IMR-90 (cell line): ENCODE measurements around the gene PSMD11. TPM values are rescaled to one million over a fixed set of nuclear protein-coding genes. Genes with fewer than 3 reads are reported as not detected.

Experiments
- ATAC-seq: fragments of 200-7000 bp; cut with Tn5 transposase; 2 replicates; pipeline ENCODE4 v1.9.1; 2020; ENCODE audit warnings: low read depth, mild to moderate bottlenecking, moderate library complexity
- BruUV-seq: library from RNA; stranded (reverse); fragments of 400-500 nt; replicated peaks from 2 replicates; lab custom pipeline; 2021; lab: Mats Ljungman, UMichigan
- CTCF ChIA-PET: fragments of 300-600 bp; formaldehyde crosslinking; extraction: SDS; loops from one replicate; lab custom pipeline; 2021; ENCODE audit warnings: antibody characterized with exemption; lab: Yijun Ruan, JAX
- POLR2A ChIA-PET: fragments of 300-600 bp; sonication (Branson Sonifier 250); formaldehyde crosslinking; loops from one replicate; lab custom pipeline; 2022; ENCODE audit warnings: antibody characterized with exemption; ENCODE audit not compliant: unreplicated experiment; lab: Charles Lee
- DNase-seq: peaks from one replicate; pipeline ENCODE4 v3.0.0; 2013
- H2AFZ ChIP-seq: replicated peaks from 2 replicates; pipeline ENCODE3; 2013; ENCODE audit warnings: low read length, mild to moderate bottlenecking; ENCODE audit not compliant: poor library complexity
- H2AK5ac ChIP-seq: 2 replicates; pipeline ENCODE4 v1.6.1; 2013; ENCODE audit warnings: low read depth, low read length, inconsistent platforms
- H2AK9ac ChIP-seq: replicated peaks from 2 replicates; pipeline ENCODE3; 2013; ENCODE audit warnings: mild to moderate bottlenecking, low read depth, low read length, moderate library complexity; ENCODE audit not compliant: poor library complexity
- H2BK120ac ChIP-seq: 2 replicates; pipeline ENCODE4 v1.6.1; 2013; ENCODE audit warnings: low read depth, low read length, inconsistent platforms
- H2BK15ac ChIP-seq: 3 replicates; pipeline ENCODE4 v1.6.1; 2013; ENCODE audit warnings: low read depth, low read length, inconsistent platforms
- H2BK20ac ChIP-seq: 2 replicates; pipeline ENCODE4 v1.6.1; 2013; ENCODE audit warnings: low read depth, mild to moderate bottlenecking, inconsistent platforms, low read length, moderate library complexity
- H2BK5ac ChIP-seq: 2 replicates; pipeline ENCODE4 v1.6.1; 2013; ENCODE audit warnings: mild to moderate bottlenecking, low read depth, low read length, inconsistent platforms; ENCODE audit not compliant: poor library complexity, severe bottlenecking
- H3K14ac ChIP-seq: replicated peaks from 2 replicates; pipeline ENCODE4 v1.6.1; 2013; ENCODE audit warnings: low read depth, low read length, inconsistent platforms
- H3K18ac ChIP-seq: 2 replicates; pipeline ENCODE4 v1.6.1; 2013; ENCODE audit warnings: low read depth, low read length, control low read depth
- H3K23ac ChIP-seq: 2 replicates; pipeline ENCODE4 v1.6.1; 2013; ENCODE audit warnings: low read depth, low read length, inconsistent platforms
- H3K27ac ChIP-seq: 2 replicates; pipeline ENCODE4 v1.5.1; 2013; ENCODE audit warnings: mild to moderate bottlenecking, control low read depth, low read length; ENCODE audit not compliant: insufficient read depth
- H3K27me3 ChIP-seq: 2 replicates; pipeline ENCODE4 v1.6.1; 2013; ENCODE audit warnings: low read length; ENCODE audit not compliant: control insufficient read depth, insufficient read depth
- H3K36me3 ChIP-seq: 2 replicates; pipeline ENCODE4 v1.6.1; 2013; ENCODE audit warnings: low read length, mixed read lengths; ENCODE audit not compliant: control insufficient read depth, insufficient read depth
- H3K4ac ChIP-seq: 2 replicates; pipeline ENCODE4 v1.6.1; 2013; ENCODE audit warnings: low read depth, low read length, inconsistent platforms
- H3K4me1 ChIP-seq: 2 replicates; pipeline ENCODE4 v1.6.1; 2013; ENCODE audit warnings: low read length, mixed read lengths; ENCODE audit not compliant: control insufficient read depth, insufficient read depth
- H3K4me2 ChIP-seq: 2 replicates; pipeline ENCODE4 v1.6.1; 2013; ENCODE audit warnings: low read depth, mild to moderate bottlenecking, control low read depth, low read length, moderate library complexity
- H3K4me3 ChIP-seq: 2 replicates; pipeline ENCODE4 v1.5.1; 2013; ENCODE audit warnings: low read depth, mild to moderate bottlenecking, control low read depth, low read length, moderate library complexity; ENCODE audit not compliant: insufficient read depth
- H3K56ac ChIP-seq: 2 replicates; pipeline ENCODE4 v1.6.1; 2013; ENCODE audit warnings: low read length, inconsistent platforms; ENCODE audit not compliant: insufficient read depth; ENCODE audit errors: extremely low read depth
- H3K79me1 ChIP-seq, 2 experiments: 2 replicates each; pipeline ENCODE4 v1.6.1; 2013; ENCODE audit warnings: low read length in 2 of 2, inconsistent platforms in 1 of 2, low read depth in 1 of 2
- H3K9ac ChIP-seq: 2 replicates; pipeline ENCODE4 v1.6.1; 2013; ENCODE audit warnings: low read depth, low read length, control low read depth
- H3K9me1 ChIP-seq: 2 replicates; pipeline ENCODE4 v1.6.1; 2013; ENCODE audit warnings: low read length, inconsistent platforms; ENCODE audit not compliant: insufficient read depth
- H3K9me3 ChIP-seq: 2 replicates; pipeline ENCODE4 v1.6.1; 2013; ENCODE audit warnings: low read length; ENCODE audit not compliant: control insufficient read depth, insufficient read depth
- H4K20me1 ChIP-seq: 2 replicates; pipeline ENCODE4 v1.6.1; 2013; ENCODE audit warnings: low read length, inconsistent platforms; ENCODE audit not compliant: insufficient read depth
- H4K5ac ChIP-seq: 2 replicates; pipeline ENCODE4 v1.6.1; 2013; ENCODE audit warnings: mild to moderate bottlenecking, low read depth, low read length, control low read depth
- H4K8ac ChIP-seq, 2 experiments: 2 replicates each; pipeline ENCODE4 v1.6.1; 2013; ENCODE audit warnings: low read depth in 2 of 2, low read length in 2 of 2, control low read depth in 1 of 2, inconsistent platforms in 1 of 2
- H4K91ac ChIP-seq: 2 replicates; pipeline ENCODE4 v1.6.1; 2013; ENCODE audit warnings: low read depth, low read length, inconsistent platforms; ENCODE audit not compliant: insufficient read depth
- BHLHE40 ChIP-seq: fragments of 150-350 bp; IDR thresholded peaks from 2 replicates; pipeline ENCODE4 v1.6.1; 2016; ENCODE audit warnings: mild to moderate bottlenecking, low read depth, low read length
- CEBPB ChIP-seq: IDR thresholded peaks from 2 replicates; pipeline ENCODE4 v1.6.1; 2012; ENCODE audit warnings: low read depth, low read length, improper control_type of control experiment
- CHD1 ChIP-seq: IDR thresholded peaks from 2 replicates; pipeline ENCODE4 v1.6.1; 2012; ENCODE audit warnings: low read depth, low read length, improper control_type of control experiment
- MAFK ChIP-seq: IDR thresholded peaks from 2 replicates; pipeline ENCODE4 v1.6.1; 2012; ENCODE audit warnings: low read depth, low read length, improper control_type of control experiment
- MAZ ChIP-seq: IDR thresholded peaks from 2 replicates; pipeline ENCODE4 v1.6.1; 2012; ENCODE audit warnings: low read depth, mild to moderate bottlenecking, low read length, improper control_type of control experiment, moderate library complexity, borderline replicate concordance
- NFE2L2 ChIP-seq: fragments of 150-350 bp; IDR thresholded peaks from 2 replicates; pipeline ENCODE4 v1.6.1; 2016; ENCODE audit warnings: low read depth, mild to moderate bottlenecking, low read length
- POLR2A ChIP-seq: IDR thresholded peaks from 2 replicates; pipeline ENCODE4 v1.6.1; 2012; ENCODE audit warnings: mild to moderate bottlenecking, low read depth, low read length
- RAD21 ChIP-seq: IDR thresholded peaks from 2 replicates; pipeline ENCODE4 v1.6.1; 2012; ENCODE audit warnings: low read length, improper control_type of control experiment
- RCOR1 ChIP-seq: IDR thresholded peaks from 2 replicates; pipeline ENCODE4 v1.6.1; 2012; ENCODE audit warnings: mild to moderate bottlenecking, low read length, improper control_type of control experiment; ENCODE audit not compliant: insufficient replicate concordance
- SMC3 ChIP-seq: fragments of 150-350 bp; IDR thresholded peaks from 2 replicates; pipeline ENCODE4 v1.6.1; 2016; ENCODE audit warnings: low read depth, mild to moderate bottlenecking, antibody characterized with exemption, low read length, moderate library complexity
- dilution Hi-C: fragments of 300-500 bp; cut with HindIII; formaldehyde crosslinking; loops from one replicate; pipeline ENCODE4 v1.14.3; 2018; ENCODE audit warnings: low sequenced_read_pairs; ENCODE audit not compliant: unreplicated experiment
- in situ Hi-C: fragments of 300-500 bp; cut with MboI; formaldehyde crosslinking; loops from 3 replicates; pipeline ENCODE4 v1.14.3; 2019; ENCODE audit warnings: low sequenced_read_pairs, inconsistent platforms, mixed read lengths
- intact Hi-C: fragments of 100-400 bp; cut with micrococcal nuclease; formaldehyde crosslinking; loops from 2 replicates; pipeline ENCODE4 v1.10.0; 2022
- polyA plus RNA-seq, 3 experiments: library from polyadenylated mRNA; depleted of rRNA; stranded (reverse); fragments of >200 nt; gene quantifications; 2 replicates each; pipeline ENCODE4 v1.2.3, GENCODE V29; 2012; ENCODE audit warnings: low replicate concordance in 1 of 3
- total RNA-seq: library from RNA; depleted of rRNA; stranded (reverse); fragments of >200 nt; gene quantifications from 2 replicates; pipeline ENCODE4 v1.2.3, GENCODE V29; 2012
- TF ChIP-seq, protein P1 (sequence below): fragments of 150-350 bp; IDR thresholded peaks from 2 replicates; pipeline ENCODE4 v1.6.1; 2016; ENCODE audit warnings: low read depth, mild to moderate bottlenecking, low read length, moderate library complexity, borderline replicate concordance
- TF ChIP-seq, protein P2 (sequence below): conservative IDR thresholded peaks from 2 replicates; pipeline ENCODE4 v1.5.1; 2012; ENCODE audit warnings: mild to moderate bottlenecking, low read depth, low read length, improper control_type of control experiment
- TF ChIP-seq, protein P3 (sequence below): fragments of 150-350 bp; IDR thresholded peaks from 2 replicates; pipeline ENCODE4 v1.6.1; 2017; ENCODE audit warnings: mild to moderate bottlenecking, antibody characterized with exemption, low read length, low read depth

Gene PSMD11
- total and polyA plus RNA-seq, 2 of the 4 experiments (the other 2 are of a cell fraction): 64.7 to 85.9 TPM

DNA sequence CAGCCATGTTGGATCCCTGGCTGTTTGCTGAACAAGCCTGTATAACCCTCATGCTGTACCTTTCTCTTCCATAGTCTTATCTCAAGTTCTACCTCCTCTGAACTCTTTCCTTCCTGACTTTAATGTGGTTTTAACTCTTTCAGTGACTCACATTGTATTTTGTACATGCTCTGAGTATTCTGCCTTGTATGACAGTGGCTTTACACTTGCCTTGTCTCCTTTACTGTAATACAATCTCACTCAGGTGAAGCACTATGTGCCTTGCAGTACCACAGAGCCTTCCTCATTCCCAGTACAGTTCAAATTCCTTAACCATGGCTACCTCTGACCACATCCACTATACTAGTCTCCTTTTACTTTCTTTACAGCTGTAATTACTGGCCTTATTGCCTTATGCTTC lies 14.1 kb downstream of the PSMD11 start:
- H4K8ac ChIP-seq: no peak overlapping the region
- peaks cover 44% of the 10 kb centered on the region for H3K36me3 ChIP-seq
- H3K27me3 ChIP-seq: no peaks in the 10 kb centered on the region
- no TSS peak for BruUV-seq
- H3K4ac ChIP-seq: no peak overlapping the region
- no peaks in the 10 kb centered on the region for H3K9me3 ChIP-seq
- H2AFZ ChIP-seq: no peak overlapping the region
- no peak overlapping the region for H3K14ac ChIP-seq
- H4K5ac ChIP-seq: no peak overlapping the region
- H4K91ac ChIP-seq: no peak overlapping the region
- peaks cover 1% of the 10 kb centered on the region; the same call in 1 of the 2 replicates for H3K4me1 ChIP-seq
- no peak overlapping the region for H2AK9ac ChIP-seq
- H3K9ac ChIP-seq: no peak overlapping the region
- peaks cover 39 to 51% of the 10 kb centered on the region in 2 experiments for H3K79me1 ChIP-seq
- in situ Hi-C loops (no loop called here), intact Hi-C loops (no loop called here), dilution Hi-C loops (no loop called here)
- ChIA-PET CTCF (no interaction called here), POLR2A (no interaction called here)
- H3K4me3 ChIP-seq: no peak overlapping the region
- H2BK20ac ChIP-seq: no peak overlapping the region
- ATAC-seq (no peak), DNase-seq (no peak)
- H2BK120ac ChIP-seq: no peak overlapping the region
- peaks cover 41% of the 10 kb centered on the region for H4K20me1 ChIP-seq
- H3K18ac ChIP-seq: no peak overlapping the region
- H3K23ac ChIP-seq: no peak overlapping the region
- H3K27ac ChIP-seq: no peak overlapping the region
- no peak overlapping the region for H3K56ac ChIP-seq
- no peak overlapping the region for H2BK5ac ChIP-seq
- H2BK15ac ChIP-seq: no peak overlapping the region
- H3K9me1 ChIP-seq: no peaks in the 10 kb centered on the region
- no peak overlapping the region for H3K4me2 ChIP-seq
- TF ChIP-seq MAZ (no peak), POLR2A (no peak), CHD1 (no peak), BHLHE40 (no peak), SMC3 (no peak), MAFK (no peak), NFE2L2 (no peak), CEBPB (no peak), RAD21 (no peak), RCOR1 (no peak)
- TF ChIP-seq, protein P1, sequence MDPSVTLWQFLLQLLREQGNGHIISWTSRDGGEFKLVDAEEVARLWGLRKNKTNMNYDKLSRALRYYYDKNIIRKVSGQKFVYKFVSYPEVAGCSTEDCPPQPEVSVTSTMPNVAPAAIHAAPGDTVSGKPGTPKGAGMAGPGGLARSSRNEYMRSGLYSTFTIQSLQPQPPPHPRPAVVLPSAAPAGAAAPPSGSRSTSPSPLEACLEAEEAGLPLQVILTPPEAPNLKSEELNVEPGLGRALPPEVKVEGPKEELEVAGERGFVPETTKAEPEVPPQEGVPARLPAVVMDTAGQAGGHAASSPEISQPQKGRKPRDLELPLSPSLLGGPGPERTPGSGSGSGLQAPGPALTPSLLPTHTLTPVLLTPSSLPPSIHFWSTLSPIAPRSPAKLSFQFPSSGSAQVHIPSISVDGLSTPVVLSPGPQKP: no peak
- TF ChIP-seq, protein P2, sequence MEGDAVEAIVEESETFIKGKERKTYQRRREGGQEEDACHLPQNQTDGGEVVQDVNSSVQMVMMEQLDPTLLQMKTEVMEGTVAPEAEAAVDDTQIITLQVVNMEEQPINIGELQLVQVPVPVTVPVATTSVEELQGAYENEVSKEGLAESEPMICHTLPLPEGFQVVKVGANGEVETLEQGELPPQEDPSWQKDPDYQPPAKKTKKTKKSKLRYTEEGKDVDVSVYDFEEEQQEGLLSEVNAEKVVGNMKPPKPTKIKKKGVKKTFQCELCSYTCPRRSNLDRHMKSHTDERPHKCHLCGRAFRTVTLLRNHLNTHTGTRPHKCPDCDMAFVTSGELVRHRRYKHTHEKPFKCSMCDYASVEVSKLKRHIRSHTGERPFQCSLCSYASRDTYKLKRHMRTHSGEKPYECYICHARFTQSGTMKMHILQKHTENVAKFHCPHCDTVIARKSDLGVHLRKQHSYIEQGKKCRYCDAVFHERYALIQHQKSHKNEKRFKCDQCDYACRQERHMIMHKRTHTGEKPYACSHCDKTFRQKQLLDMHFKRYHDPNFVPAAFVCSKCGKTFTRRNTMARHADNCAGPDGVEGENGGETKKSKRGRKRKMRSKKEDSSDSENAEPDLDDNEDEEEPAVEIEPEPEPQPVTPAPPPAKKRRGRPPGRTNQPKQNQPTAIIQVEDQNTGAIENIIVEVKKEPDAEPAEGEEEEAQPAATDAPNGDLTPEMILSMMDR: no peak
- TF ChIP-seq, protein P3, sequence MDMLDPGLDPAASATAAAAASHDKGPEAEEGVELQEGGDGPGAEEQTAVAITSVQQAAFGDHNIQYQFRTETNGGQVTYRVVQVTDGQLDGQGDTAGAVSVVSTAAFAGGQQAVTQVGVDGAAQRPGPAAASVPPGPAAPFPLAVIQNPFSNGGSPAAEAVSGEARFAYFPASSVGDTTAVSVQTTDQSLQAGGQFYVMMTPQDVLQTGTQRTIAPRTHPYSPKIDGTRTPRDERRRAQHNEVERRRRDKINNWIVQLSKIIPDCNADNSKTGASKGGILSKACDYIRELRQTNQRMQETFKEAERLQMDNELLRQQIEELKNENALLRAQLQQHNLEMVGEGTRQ: no peak
- H2AK5ac ChIP-seq: no peak overlapping the region
